ENCODE measurements around the gene KDM3A. TPM values are rescaled to one million over a fixed set of nuclear protein-coding genes. Genes with fewer than 3 reads are reported as not detected.

Gene KDM3A
- polyA plus RNA-seq, 1 of the 3 experiments (the other 2 are of a cell fraction), result 13.7 TPM

GRCh38 chr2:86488561-86489250, 47.5 kb downstream of the KDM3A start (continued):
- no peak for TF ChIP-seq GATA2 (CRISPR knock-in tag; IDR thresholded peaks at IDR 0.05)
- TF ChIP-seq PBX3 (IDR thresholded peaks at IDR 0.05), result no peak

GRCh38 chr2:86489542-86489941, 48.4 kb downstream of the KDM3A start:
- no peak overlapping the region for H2AFZ ChIP-seq (ENCODE audit: low read depth)
- CTCF ChIA-PET, result interaction anchor here (1.3 kb wide), 1 partner anchor 117 kb away, joined by 4 read pairs; no protein-coding TSS in a partner anchor
- WGBS (ENCODE audit: low lambda C conversion rate), result 97% methylated on average over 3 of the region's 3 CpGs
- H3K4me2 ChIP-seq, result no peak overlapping the region
- no peaks in the 10 kb centered on the region for H3K9me3 ChIP-seq
- H4K20me1 ChIP-seq (ENCODE audit: insufficient read depth), result no peaks in the 10 kb centered on the region
- no peak overlapping the region for H3K9ac ChIP-seq
- no peaks in the 10 kb centered on the region for H3K79me2 ChIP-seq (ENCODE audit: insufficient read depth)
- H3K4me1 ChIP-seq (ENCODE audit: control insufficient read depth in 1 of 2, insufficient read depth in 2 of 2, low read depth in 1 of 2, low read length in 1 of 2), result no peaks in the 10 kb centered on the region
- no peak for DNase-seq
- no peak overlapping the region for H3K4me3 ChIP-seq (ENCODE audit: low read depth in 2 of 2, low read length in 1 of 2)
- no peak overlapping the region for H3K27ac ChIP-seq (ENCODE audit: low read depth in 2 of 2, low read length in 1 of 2)
- H3K36me3 ChIP-seq (replicated peaks in 1 of 2; ENCODE audit: control insufficient read depth in 1 of 2, insufficient read depth in 2 of 2, low read length in 1 of 2), result peaks cover 87 to 95% of the 10 kb centered on the region in 2 experiments
- H3F3A ChIP-seq (replicated peaks; ENCODE audit: insufficient read depth), result peaks cover 10% of the 10 kb centered on the region
- no peak for TF ChIP-seq USF2 (IDR thresholded peaks at IDR 0.05; ENCODE audit: borderline replicate concordance, low read depth, low read length)
- H3K9me2 ChIP-seq, result no peaks in the 10 kb centered on the region
- POLR2A ChIA-PET, result no interaction called here
- no peaks in the 10 kb centered on the region for H3K27me3 ChIP-seq (ENCODE audit: insufficient read depth)

- no peaks in the 10 kb centered on the region for H3K9me2 ChIP-seq
- peaks cover 81 to 88% of the 10 kb centered on the region in 2 experiments for H3K36me3 ChIP-seq (replicated peaks in 1 of 2; ENCODE audit: control insufficient read depth in 1 of 2, insufficient read depth in 2 of 2, low read length in 1 of 2)
- H3K27me3 ChIP-seq (ENCODE audit: insufficient read depth), result no peaks in the 10 kb centered on the region
- ChIA-PET CTCF (interaction anchor here (1.1 to 1.3 kb wide), 2 partner anchors 10 to 118 kb away, joined by 4 read pairs; no protein-coding TSS in a partner anchor), POLR2A (no interaction called here)
- H3K4me1 ChIP-seq (ENCODE audit: control insufficient read depth in 1 of 2, insufficient read depth in 2 of 2, low read depth in 1 of 2, low read length in 1 of 2), result no peaks in the 10 kb centered on the region
- no peak for DNase-seq
- H3K4me2 ChIP-seq, result no peak overlapping the region
- H3K79me2 ChIP-seq (ENCODE audit: insufficient read depth), result no peaks in the 10 kb centered on the region
- 92% methylated on average over 4 of the region's 4 CpGs for WGBS (ENCODE audit: low lambda C conversion rate)
- no peak overlapping the region for H2AFZ ChIP-seq (ENCODE audit: low read depth)
- no peak overlapping the region for H3K9ac ChIP-seq
- no peaks in the 10 kb centered on the region for H4K20me1 ChIP-seq (ENCODE audit: insufficient read depth)
- TF ChIP-seq IRF3 (IDR thresholded peaks at IDR 0.05; ENCODE audit: low read depth, low read length) (no peak), TCF12 (IDR thresholded peaks at IDR 0.05) (no peak), MXI1 (IDR thresholded peaks at IDR 0.05; ENCODE audit: low read depth, low read length) (no peak)
- no peak overlapping the region for H3K4me3 ChIP-seq (ENCODE audit: low read depth in 2 of 2, low read length in 1 of 2)
- no peak overlapping the region for H3K27ac ChIP-seq (ENCODE audit: low read depth in 2 of 2, low read length in 1 of 2)
- peaks cover 10% of the 10 kb centered on the region for H3F3A ChIP-seq (replicated peaks; ENCODE audit: insufficient read depth)
- no peaks in the 10 kb centered on the region for H3K9me3 ChIP-seq
These were observed 49.1 kb downstream of the KDM3A start for GRCh38 chr2:86490245-86490644.
